ENCODE results near the gene ENAH. TPM values are rescaled to one million over a fixed set of nuclear protein-coding genes. Genes with fewer than 3 reads are reported as not detected.

Gene ENAH
- polyA plus RNA-seq, 1 experiment: 121 TPM

- no peak overlapping the region for H3K4me3 ChIP-seq (ENCODE audit: low read depth, low read length)
- TF ChIP-seq CTCF (IDR thresholded peaks at IDR 0.05; ENCODE audit: low read depth, low read length): no peak
- H3K27me3 ChIP-seq (ENCODE audit: control insufficient read depth, insufficient read depth, low read length): no peaks in the 10 kb centered on the region
- H3K27ac ChIP-seq (ENCODE audit: low read depth, low read length): no peak overlapping the region
- CTCF ChIA-PET: interaction anchor here (1.4 to 2.4 kb wide), 2 partner anchors 10 to 26 kb away, joined by 4 to 6 read pairs; no protein-coding TSS in a partner anchor
- H3K9me3 ChIP-seq (ENCODE audit: control insufficient read depth, insufficient read depth, low read length): no peaks in the 10 kb centered on the region; the same call in 1 of the 2 replicates
- no peak for DNase-seq (ENCODE audit: low read depth, low spot score)
- POLR2A ChIA-PET: no interaction called here
These were observed 204.6 kb downstream of the ENAH start for GRCh38 chr1:225448146-225448805.

- DNase-seq (ENCODE audit: low read depth, low spot score): no peak
- CTCF ChIA-PET: interaction anchor here (1.4 to 2.4 kb wide), 2 partner anchors 9 to 27 kb away, joined by 4 to 6 read pairs; no protein-coding TSS in a partner anchor
- H3K27me3 ChIP-seq (ENCODE audit: control insufficient read depth, insufficient read depth, low read length): no peaks in the 10 kb centered on the region
- no peak overlapping the region for H3K27ac ChIP-seq (ENCODE audit: low read depth, low read length)
- H3K9me3 ChIP-seq (ENCODE audit: control insufficient read depth, insufficient read depth, low read length): no peaks in the 10 kb centered on the region; the same call in 1 of the 2 replicates
- H3K4me3 ChIP-seq (ENCODE audit: low read depth, low read length): no peak overlapping the region
- POLR2A ChIA-PET: no interaction called here
- TF ChIP-seq CTCF (IDR thresholded peaks at IDR 0.05; ENCODE audit: low read depth, low read length): no peak
These were observed 205.3 kb downstream of the ENAH start for GRCh38 chr1:225447650-225448089.

DNA sequence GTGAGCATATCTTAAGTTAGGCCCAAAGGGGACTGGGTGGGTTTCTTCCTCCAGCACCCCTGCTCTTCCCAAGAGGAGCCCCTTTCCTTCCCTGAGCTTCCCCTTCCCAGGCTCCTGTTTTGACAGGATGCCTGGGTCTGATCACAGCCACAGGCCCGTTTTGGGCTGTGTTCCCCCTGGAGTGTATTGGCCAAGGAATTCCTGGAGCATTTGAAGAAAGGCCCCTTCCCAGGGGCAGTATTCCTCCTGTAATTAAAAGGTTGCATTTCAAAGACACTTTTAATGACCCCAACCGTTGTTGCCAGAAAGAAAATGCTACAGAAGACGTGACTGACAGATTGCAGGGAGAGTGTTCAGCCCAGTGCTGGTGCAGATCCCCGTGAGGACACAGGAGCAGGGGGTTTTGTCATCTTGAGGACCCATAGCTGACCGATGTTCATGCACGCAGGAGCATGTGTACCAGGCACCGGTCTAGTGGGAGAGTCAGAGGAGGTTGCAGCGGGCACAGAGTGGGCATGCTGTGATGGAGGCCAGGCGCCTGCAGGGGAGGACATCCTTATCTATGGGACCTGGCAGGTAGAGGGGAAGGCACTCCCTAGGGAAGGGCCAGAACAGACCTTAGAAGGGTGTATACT is 205.8 kb downstream of the ENAH start:
- no peaks in the 10 kb centered on the region for H3K27me3 ChIP-seq (ENCODE audit: control insufficient read depth, insufficient read depth, low read length)
- no peak for DNase-seq (ENCODE audit: low read depth, low spot score)
- TF ChIP-seq CTCF (IDR thresholded peaks at IDR 0.05; ENCODE audit: low read depth, low read length): no peak
- H3K27ac ChIP-seq (ENCODE audit: low read depth, low read length): no peak overlapping the region
- POLR2A ChIA-PET: interaction anchor here (0.7 kb wide), 1 partner anchor 1080 kb away, joined by 4 read pairs; no protein-coding TSS in a partner anchor
- no peak overlapping the region for H3K4me3 ChIP-seq (ENCODE audit: low read depth, low read length)
- H3K9me3 ChIP-seq (ENCODE audit: control insufficient read depth, insufficient read depth, low read length): no peaks in the 10 kb centered on the region; the same call in 1 of the 2 replicates
- CTCF ChIA-PET: interaction anchor here (2.4 to 2.8 kb wide), 2 partner anchors 9 to 28 kb away, joined by 6 to 7 read pairs; no protein-coding TSS in a partner anchor

- ChIA-PET CTCF (interaction anchor here (2.8 kb wide), 1 partner anchor 28 kb away, joined by 7 read pairs; no protein-coding TSS in a partner anchor), POLR2A (interaction anchor here (0.7 kb wide), 1 partner anchor 1080 kb away, joined by 4 read pairs; no protein-coding TSS in a partner anchor)
- Histone ChIP-seq H3K4me3 (ENCODE audit: low read depth, low read length) (no peak overlapping the region), H3K27me3 (ENCODE audit: control insufficient read depth, insufficient read depth, low read length) (no peaks in the 10 kb centered on the region), H3K9me3 (ENCODE audit: control insufficient read depth, insufficient read depth, low read length) (no peaks in the 10 kb centered on the region), H3K27ac (ENCODE audit: low read depth, low read length) (no peak overlapping the region)
- no peak for DNase-seq (ENCODE audit: low read depth, low spot score)
- no peak for TF ChIP-seq CTCF (IDR thresholded peaks at IDR 0.05; ENCODE audit: low read depth, low read length)
These were observed 206.3 kb downstream of the ENAH start for GRCh38 chr1:225446595-225446960.

Measured in AG04450 (cell line).